GM21360 (cell line): ENCODE results near the gene CACNA1F.

Experiments used
- ATAC-seq: cut with Tn5 transposase; IDR thresholded peaks from one replicate; pipeline ENCODE4 v1.9.1; 2021; ENCODE audit warnings: mild to moderate bottlenecking, moderate library complexity; ENCODE audit not compliant: unreplicated experiment

The CACNA1F gene

DNA sequence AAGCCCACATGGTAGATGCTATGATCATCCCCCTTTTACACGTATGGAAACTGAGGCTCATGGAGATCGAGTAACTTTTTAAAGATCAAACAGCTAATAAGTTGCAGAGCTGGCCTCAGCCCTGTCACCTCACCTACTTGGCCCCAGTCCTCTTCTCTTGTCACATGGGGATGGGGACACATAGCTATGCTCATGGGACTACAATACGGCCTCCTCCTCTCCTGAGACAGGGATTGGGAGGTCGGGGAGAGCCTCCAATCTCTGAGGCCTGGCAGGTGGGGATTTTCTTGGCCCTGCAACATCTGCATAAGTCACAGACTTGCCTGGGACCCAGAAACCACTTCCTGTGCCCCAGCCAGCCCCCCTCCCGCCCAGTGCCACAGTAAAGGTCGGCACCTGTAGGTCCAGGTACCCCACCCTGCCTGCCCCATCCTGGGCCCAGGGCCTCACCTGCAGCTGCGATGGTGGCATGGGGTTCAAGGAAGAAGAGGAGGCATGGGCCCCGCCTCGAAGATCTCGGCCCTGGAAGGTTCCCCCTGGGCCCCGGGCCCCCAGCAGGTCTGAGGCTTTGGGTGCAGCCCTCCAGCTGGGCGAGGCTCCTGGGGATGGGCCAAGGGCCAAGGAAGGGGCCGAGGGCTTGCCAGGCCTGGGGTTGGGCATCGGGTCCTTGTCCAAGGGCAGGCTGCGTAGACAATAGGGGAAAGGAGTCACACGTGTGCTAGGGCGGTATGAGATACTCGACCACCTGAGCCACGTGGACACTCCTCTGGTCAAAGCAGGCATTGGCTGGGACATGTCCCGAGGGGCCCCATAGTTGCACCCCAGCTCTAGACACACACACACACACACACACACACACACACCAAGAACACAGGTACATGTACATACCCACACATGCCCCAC is 25.0 kb upstream of the CACNA1F start:
- ATAC-seq: no peak

DNA sequence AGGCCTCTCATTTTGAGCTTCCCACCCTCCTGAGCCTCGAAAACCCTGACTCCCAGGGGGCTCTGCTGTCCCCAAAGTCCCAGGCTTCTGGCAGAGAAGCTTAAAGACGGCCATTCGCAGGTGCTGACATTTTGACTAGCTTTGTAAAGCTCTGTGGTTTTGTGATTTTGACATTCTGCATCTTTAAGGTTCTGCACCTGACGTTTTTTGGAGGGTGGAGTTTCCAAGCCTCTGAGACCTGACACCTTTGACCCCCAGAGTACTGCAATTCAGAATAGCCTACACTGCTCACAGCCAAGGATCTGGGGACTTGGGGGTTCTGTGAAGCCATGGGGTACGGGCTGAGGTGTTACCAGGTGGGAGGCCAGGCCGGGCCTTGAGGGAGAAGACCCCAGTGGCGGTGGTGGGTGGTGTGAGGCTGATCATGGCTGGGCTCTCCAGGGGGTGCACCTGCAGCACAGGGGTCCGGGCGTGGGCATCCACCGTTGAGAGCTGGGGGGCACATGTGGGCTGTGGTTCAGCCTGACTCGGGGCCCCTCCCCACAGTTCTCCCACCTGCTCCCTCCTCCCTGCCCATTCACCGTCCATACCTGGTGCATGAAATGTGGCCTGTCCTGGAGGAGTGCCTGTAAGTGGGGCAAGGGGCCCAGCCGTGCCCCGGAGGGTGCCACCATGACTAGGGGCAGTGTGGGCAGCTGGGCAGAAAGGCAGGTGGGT is 24.1 kb upstream of the CACNA1F start:
- ATAC-seq: no peak

DNA sequence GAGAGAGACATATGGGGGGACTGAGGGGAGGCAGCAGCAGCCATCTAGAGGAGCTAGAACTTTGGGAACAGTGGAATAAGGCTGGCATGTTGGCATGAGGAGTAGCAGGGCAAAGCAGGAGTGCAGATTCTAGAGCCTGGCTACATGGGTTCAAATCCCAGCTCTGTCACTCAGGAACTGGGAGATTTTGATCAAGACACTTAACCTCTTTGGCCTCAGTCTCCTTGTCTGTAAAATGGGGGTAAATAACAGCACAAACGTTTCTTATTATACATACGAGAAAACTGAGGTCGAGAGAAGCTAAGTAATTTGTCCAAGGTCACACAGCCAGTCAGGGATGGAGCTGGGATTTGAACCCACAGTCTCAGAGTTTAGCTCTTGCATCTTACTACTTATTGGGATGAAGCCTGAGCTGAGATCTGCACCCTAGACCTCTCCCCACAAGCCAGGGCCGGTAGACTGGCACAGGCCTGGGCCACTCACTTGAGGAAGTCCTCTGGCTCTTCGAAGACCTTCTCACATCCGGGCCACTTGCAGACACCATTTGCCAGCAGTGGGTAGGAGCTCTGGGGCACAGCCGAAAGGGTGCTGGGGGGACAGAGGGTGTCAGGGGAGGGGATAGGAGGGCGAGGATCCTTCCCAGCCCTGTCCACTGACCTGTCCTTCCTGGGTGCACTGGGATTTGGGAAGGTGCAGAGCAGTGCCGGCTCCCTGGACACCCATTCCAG is 23.3 kb upstream of the CACNA1F start:
- ATAC-seq: no peak

DNA sequence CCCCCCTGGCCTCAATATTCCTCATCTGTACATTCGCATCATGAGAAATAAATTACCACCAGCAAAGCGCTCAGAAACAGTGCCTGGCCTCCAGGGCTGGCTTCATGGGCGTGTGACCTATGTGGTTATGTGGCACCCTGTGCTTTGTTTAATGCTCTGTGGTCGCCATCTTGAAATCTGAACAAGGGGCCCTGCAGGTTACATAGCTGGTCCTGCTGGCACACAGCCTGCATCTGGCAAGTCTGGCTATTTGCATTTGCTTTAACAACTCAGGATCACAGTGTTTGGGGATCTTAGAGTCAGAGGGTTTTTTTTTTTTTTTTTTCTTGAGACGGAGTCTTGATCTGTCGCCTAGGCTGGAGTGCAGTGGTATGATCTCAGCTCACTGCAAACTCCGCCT is 21.5 kb upstream of the CACNA1F start:
- no peak for ATAC-seq

- no peak for ATAC-seq
These were observed 18.2 kb upstream of the CACNA1F start for GRCh38 chrX:49251325-49251724.

GRCh38 chrX:49250578-49250977 is 17.4 kb upstream of the CACNA1F start:
- ATAC-seq: no peak

- no peak for ATAC-seq
These were observed 16.9 kb upstream of the CACNA1F start for GRCh38 chrX:49250066-49250465.

- no peak for ATAC-seq
These were observed 16.5 kb upstream of the CACNA1F start for GRCh38 chrX:49249616-49250015.

DNA sequence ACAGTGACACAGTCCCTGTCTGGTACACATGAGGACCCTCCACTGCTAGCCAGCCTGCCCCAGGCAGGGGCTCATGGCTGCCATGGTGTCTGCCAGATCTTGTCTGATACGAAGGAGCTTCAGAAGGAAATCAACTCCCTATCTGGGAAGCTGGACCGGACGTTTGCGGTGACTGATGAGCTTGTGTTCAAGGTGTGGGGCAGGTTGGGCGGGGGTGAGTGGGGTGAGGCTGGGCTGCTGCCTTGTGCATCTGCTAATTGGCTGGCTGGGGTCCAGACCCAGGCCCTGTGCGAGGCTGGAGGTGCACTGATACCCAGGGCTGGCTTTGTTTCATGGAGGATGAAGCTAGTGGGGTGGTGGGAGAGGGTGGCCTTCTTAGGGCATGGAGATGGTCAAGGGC is 15.9 kb upstream of the CACNA1F start:
- no peak for ATAC-seq

- no peak for ATAC-seq
These were observed 15.0 kb upstream of the CACNA1F start for GRCh38 chrX:49247916-49248811.

DNA sequence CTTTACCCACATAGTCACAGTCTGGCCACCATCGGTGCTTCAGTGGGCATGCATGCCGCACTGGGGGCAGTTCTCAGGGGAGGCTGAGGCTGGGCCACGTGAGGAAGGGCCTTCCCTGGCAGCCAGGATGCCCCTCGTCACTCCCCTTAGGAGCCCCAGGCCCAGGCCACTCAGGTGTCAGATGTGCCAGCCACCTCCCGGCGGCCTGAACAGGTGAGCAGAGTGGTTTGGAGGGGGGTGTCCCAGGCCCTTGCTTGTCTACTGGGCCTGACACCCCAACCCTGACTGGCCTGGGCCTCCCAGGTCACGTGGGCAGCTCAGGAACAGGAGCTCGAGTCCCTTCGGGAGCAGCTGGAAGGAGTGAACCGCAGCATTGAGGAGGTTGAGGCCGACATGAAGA is 14.2 kb upstream of the CACNA1F start:
- no peak for ATAC-seq

- ATAC-seq: no peak
These were observed 13.4 kb upstream of the CACNA1F start for GRCh38 chrX:49246541-49246940.

DNA sequence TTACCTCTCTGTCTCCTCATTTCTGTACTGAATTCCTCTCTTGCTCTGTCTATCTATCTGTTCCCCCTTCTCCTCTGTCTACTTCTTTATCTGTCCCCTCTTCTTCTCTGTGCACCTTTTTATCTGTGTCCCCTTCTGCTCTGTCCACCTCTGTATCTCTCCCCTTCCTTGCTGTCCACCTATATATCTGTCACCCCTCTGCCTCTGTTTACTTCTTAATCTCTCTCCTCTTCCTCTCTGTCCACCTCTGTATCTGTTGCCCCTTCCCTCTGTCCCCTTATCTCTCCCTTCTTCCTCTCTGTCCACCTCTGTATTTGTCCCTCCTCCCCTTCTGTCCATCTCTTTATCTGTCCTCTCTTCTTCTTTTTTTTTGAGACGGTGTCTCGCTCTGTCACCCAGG is 11.1 kb upstream of the CACNA1F start:
- ATAC-seq: no peak

- no peak for ATAC-seq
These were observed 10.0 kb upstream of the CACNA1F start for GRCh38 chrX:49243166-49243565.

- ATAC-seq: no peak
These were observed 9.5 kb upstream of the CACNA1F start for GRCh38 chrX:49242545-49243066.

GRCh38 chrX:49238735-49239134 is 5.6 kb upstream of the CACNA1F start:
- no peak for ATAC-seq

- ATAC-seq: no peak
These were observed 3.9 kb upstream of the CACNA1F start for GRCh38 chrX:49237060-49237459.

GRCh38 chrX:49233887-49234555 is 881 bp upstream of the CACNA1F start:
- ATAC-seq: no peak

DNA sequence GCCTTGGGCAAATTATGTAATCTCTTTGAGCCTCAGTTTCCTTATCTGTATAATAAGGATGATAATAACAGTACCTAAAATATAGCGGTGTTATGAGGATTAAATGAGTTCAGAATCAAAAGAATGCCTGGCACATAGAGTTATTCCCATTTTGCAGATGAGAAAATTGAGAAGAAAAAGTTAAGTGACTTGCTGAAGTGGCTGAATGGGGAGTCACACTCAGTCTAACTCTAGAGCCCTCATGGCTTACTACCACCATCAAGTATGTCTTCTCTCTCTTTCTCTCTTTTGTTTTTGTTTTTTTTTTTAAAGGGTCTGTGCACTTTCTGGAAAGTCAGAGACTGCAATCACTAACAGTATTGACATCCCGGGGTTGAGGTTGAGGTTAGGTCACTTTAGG is 615 bp downstream of the CACNA1F start:
- no peak for ATAC-seq
